Activated T-cell treated with anti-CD3 and anti-CD28 coated beads, Interleukin-2, amount 50 U/mL, for 72 hours (primary cell): ENCODE results near the gene SLC9A1. TPM values are rescaled to one million over a fixed set of nuclear protein-coding genes. Genes with fewer than 3 reads are reported as not detected.

Experiments
- ATAC-seq, 2 donors: fragments of 150-1000 bp; cut with Tn5 transposase; replicated peaks in 1 of 2; 2 replicates each; pipeline ENCODE4 v1.10.0; 2021; ENCODE audit warnings: moderate library complexity in 2 of 2, mild to moderate bottlenecking in 1 of 2
- DNase-seq, 2 donors: peaks; one replicate each; pipeline ENCODE4 v3.0.0; 2021 to 2022; ENCODE audit warnings: mixed read lengths in 1 of 2
- H3K27ac Mint-ChIP-seq: one replicate; pipeline ENCODE4 v1.8.0; 2022; ENCODE audit warnings: mild to moderate bottlenecking, moderate library complexity, mixed read lengths
- H3K27me3 Mint-ChIP-seq: one replicate; pipeline ENCODE4 v1.8.0; 2022; ENCODE audit warnings: low read depth, mixed read lengths
- H3K36me3 Mint-ChIP-seq, 2 donors: one replicate each; pipeline ENCODE4 v1.8.0; 2022; ENCODE audit warnings: mixed read lengths in 2 of 2, mild to moderate bottlenecking in 1 of 2; ENCODE audit not compliant: insufficient read depth in 2 of 2
- H3K4me1 Mint-ChIP-seq: one replicate; pipeline ENCODE4 v1.8.0; 2022; ENCODE audit warnings: low read depth, mixed read lengths
- H3K4me3 Mint-ChIP-seq, 2 donors: one replicate each; pipeline ENCODE4 v1.8.0; 2022; ENCODE audit warnings: mild to moderate bottlenecking in 2 of 2, mixed read lengths in 2 of 2, moderate library complexity in 2 of 2
- H3K9me3 Mint-ChIP-seq, 2 donors: one replicate each; pipeline ENCODE4 v1.8.0; 2022; ENCODE audit warnings: mixed read lengths in 2 of 2
- total RNA-seq, 2 donors: library from RNA; stranded (reverse); gene quantifications; one replicate each; pipeline ENCODE4 v1.2.3, GENCODE V29; 2022

The SLC9A1 gene
- total RNA-seq, 2 donors from 2014 or later: 25.5 to 28.2 TPM

- Mint-ChIP-seq H3K27ac (no peak overlapping the region), H3K27me3 (no peaks in the 10 kb centered on the region), H3K4me1 (peaks cover 12% of the 10 kb centered on the region), H3K9me3 (no peaks in the 10 kb centered on the region), H3K4me3 (no peak overlapping the region), H3K36me3 (no peaks in the 10 kb centered on the region)
- DNase-seq (no peak), ATAC-seq (no peak)
Measured at GRCh38 chr1:27162090-27162489, 7.2 kb upstream of the SLC9A1 start.

GRCh38 chr1:27161594-27161993 is 6.7 kb upstream of the SLC9A1 start:
- Mint-ChIP-seq H3K36me3 (no peaks in the 10 kb centered on the region), H3K4me3 (no peak overlapping the region), H3K9me3 (no peaks in the 10 kb centered on the region), H3K27me3 (no peaks in the 10 kb centered on the region), H3K4me1 (peaks cover 12% of the 10 kb centered on the region), H3K27ac (no peak overlapping the region)
- ATAC-seq (peak; percentile 72 to 87), DNase-seq (no peak)

GRCh38 chr1:27157194-27157593 is 2.3 kb upstream of the SLC9A1 start:
- H3K4me1 Mint-ChIP-seq: peaks cover 42% of the 10 kb centered on the region
- ATAC-seq (no peak), DNase-seq (no peak)
- no peaks in the 10 kb centered on the region for H3K36me3 Mint-ChIP-seq
- H3K27ac Mint-ChIP-seq: no peak overlapping the region
- no peak overlapping the region for H3K4me3 Mint-ChIP-seq
- no peaks in the 10 kb centered on the region for H3K27me3 Mint-ChIP-seq
- H3K9me3 Mint-ChIP-seq: no peaks in the 10 kb centered on the region

- no peaks in the 10 kb centered on the region for H3K9me3 Mint-ChIP-seq
- H3K27ac Mint-ChIP-seq: peak overlapping the region; percentile 95
- H3K4me3 Mint-ChIP-seq: peak overlapping the region; percentile 97
- ATAC-seq (no peak), DNase-seq (peak in 1 of 2 donors; percentile 20)
- no peaks in the 10 kb centered on the region for H3K27me3 Mint-ChIP-seq
- no peaks in the 10 kb centered on the region for H3K36me3 Mint-ChIP-seq
- peaks cover 50% of the 10 kb centered on the region for H3K4me1 Mint-ChIP-seq
Measured at GRCh38 chr1:27154469-27154990, 395 bp downstream of the SLC9A1 start.

GRCh38 chr1:27153927-27154358 is 982 bp downstream of the SLC9A1 start:
- H3K9me3 Mint-ChIP-seq: no peaks in the 10 kb centered on the region
- peak overlapping the region; percentile 97 for H3K4me3 Mint-ChIP-seq
- no peaks in the 10 kb centered on the region for H3K27me3 Mint-ChIP-seq
- no peak for ATAC-seq
- no peak for DNase-seq
- peaks cover 56% of the 10 kb centered on the region for H3K4me1 Mint-ChIP-seq
- H3K36me3 Mint-ChIP-seq: no peaks in the 10 kb centered on the region
- peak overlapping the region; percentile 95 for H3K27ac Mint-ChIP-seq

GRCh38 chr1:27153549-27153886 is 1.4 kb downstream of the SLC9A1 start:
- no peaks in the 10 kb centered on the region for H3K36me3 Mint-ChIP-seq
- no peak for DNase-seq
- H3K4me1 Mint-ChIP-seq: peaks cover 60% of the 10 kb centered on the region
- H3K4me3 Mint-ChIP-seq: peak overlapping the region; percentile 97
- H3K27ac Mint-ChIP-seq: peak overlapping the region; percentile 95
- no peaks in the 10 kb centered on the region for H3K9me3 Mint-ChIP-seq
- no peaks in the 10 kb centered on the region for H3K27me3 Mint-ChIP-seq
- no peak for ATAC-seq

GRCh38 chr1:27152829-27153548 is 1.9 kb downstream of the SLC9A1 start:
- no peaks in the 10 kb centered on the region for H3K9me3 Mint-ChIP-seq

GRCh38 chr1:27152004-27152828 is 2.7 kb downstream of the SLC9A1 start:
- H3K4me1 Mint-ChIP-seq: peaks cover 66% of the 10 kb centered on the region
- DNase-seq: no peak
- peak overlapping the region; percentile 21 for H3K27ac Mint-ChIP-seq
- peak; percentile 31 to 33 for ATAC-seq
- H3K36me3 Mint-ChIP-seq: no peaks in the 10 kb centered on the region
- peak overlapping the region; percentile 97 for H3K4me3 Mint-ChIP-seq
- no peaks in the 10 kb centered on the region for H3K27me3 Mint-ChIP-seq
- H3K9me3 Mint-ChIP-seq: no peaks in the 10 kb centered on the region

More at GRCh38 chr1:27152829-27153548, 1.9 kb downstream of the SLC9A1 start:
- Mint-ChIP-seq H3K27ac (peak overlapping the region; percentile 95), H3K4me3 (peak overlapping the region; percentile 97), H3K27me3 (no peaks in the 10 kb centered on the region), H3K36me3 (no peaks in the 10 kb centered on the region), H3K4me1 (peaks cover 66% of the 10 kb centered on the region)
- no peak for DNase-seq
- no peak for ATAC-seq

GRCh38 chr1:27150641-27151040 is 4.3 kb downstream of the SLC9A1 start:
- no peaks in the 10 kb centered on the region for H3K9me3 Mint-ChIP-seq
- no peaks in the 10 kb centered on the region for H3K27me3 Mint-ChIP-seq
- DNase-seq: no peak
- H3K4me3 Mint-ChIP-seq: no peak overlapping the region
- ATAC-seq: no peak
- no peak overlapping the region for H3K27ac Mint-ChIP-seq
- peaks cover 72% of the 10 kb centered on the region for H3K4me1 Mint-ChIP-seq
- H3K36me3 Mint-ChIP-seq: no peaks in the 10 kb centered on the region

GRCh38 chr1:27150183-27150582 is 4.7 kb downstream of the SLC9A1 start:
- no peak for DNase-seq
- H3K36me3 Mint-ChIP-seq: peaks cover 0 to 1% of the 10 kb centered on the region in 2 donors
- no peak for ATAC-seq
- H3K9me3 Mint-ChIP-seq: no peaks in the 10 kb centered on the region
- peaks cover 72% of the 10 kb centered on the region for H3K4me1 Mint-ChIP-seq
- no peak overlapping the region for H3K4me3 Mint-ChIP-seq
- H3K27ac Mint-ChIP-seq: no peak overlapping the region
- H3K27me3 Mint-ChIP-seq: no peaks in the 10 kb centered on the region

GRCh38 chr1:27149762-27150113 is 5.2 kb downstream of the SLC9A1 start:
- H3K4me3 Mint-ChIP-seq: no peak overlapping the region
- H3K27me3 Mint-ChIP-seq: no peaks in the 10 kb centered on the region

GRCh38 chr1:27149084-27149761 is 5.7 kb downstream of the SLC9A1 start:
- H3K27me3 Mint-ChIP-seq: no peaks in the 10 kb centered on the region
- DNase-seq (no peak), ATAC-seq (no peak)
- no peak overlapping the region for H3K27ac Mint-ChIP-seq
- H3K9me3 Mint-ChIP-seq: no peaks in the 10 kb centered on the region
- no peak overlapping the region for H3K4me3 Mint-ChIP-seq
- H3K36me3 Mint-ChIP-seq: peaks cover 0 to 1% of the 10 kb centered on the region in 2 donors
- peaks cover 65% of the 10 kb centered on the region for H3K4me1 Mint-ChIP-seq

More at GRCh38 chr1:27149762-27150113, 5.2 kb downstream of the SLC9A1 start:
- peaks cover 0 to 1% of the 10 kb centered on the region in 2 donors for H3K36me3 Mint-ChIP-seq
- peaks cover 70% of the 10 kb centered on the region for H3K4me1 Mint-ChIP-seq
- no peak for DNase-seq
- H3K9me3 Mint-ChIP-seq: no peaks in the 10 kb centered on the region
- no peak overlapping the region for H3K27ac Mint-ChIP-seq
- ATAC-seq: no peak

- Mint-ChIP-seq H3K4me1 (peaks cover 60% of the 10 kb centered on the region), H3K27ac (no peak overlapping the region), H3K27me3 (no peaks in the 10 kb centered on the region), H3K9me3 (no peaks in the 10 kb centered on the region), H3K4me3 (no peak overlapping the region), H3K36me3 (peaks cover 0 to 1% of the 10 kb centered on the region in 2 donors)
- DNase-seq (no peak), ATAC-seq (no peak)
Measured at GRCh38 chr1:27148591-27148990, 6.3 kb downstream of the SLC9A1 start.
